GM21825 (cell line): ENCODE data around the gene MSL2.
"Not testable (repeated sequence)": the region's sequence is repeated elsewhere in the genome, so short reads cannot be mapped to it uniquely, and the experiment has no call there.

Experiments
- ATAC-seq: cut with Tn5 transposase; IDR thresholded peaks from one replicate; pipeline ENCODE4 v1.9.1; 2021; ENCODE audit warnings: mild to moderate bottlenecking, moderate library complexity; ENCODE audit not compliant: unreplicated experiment

The MSL2 gene

GRCh38 chr3:136196064-136196400 is at the start of gene MSL2:
Gene MSL2, minus strand, starts transcription at chr3:136196335. Its CDS starts 1,222 bp downstream, at chr3:136195113.
- ATAC-seq = no peak

- ATAC-seq = no peak
Observed at GRCh38 chr3:136245691-136246090, 49.6 kb upstream of the MSL2 start.

- ATAC-seq = no peak
Observed at GRCh38 chr3:136239094-136239493, 43.0 kb upstream of the MSL2 start.

GRCh38 chr3:136237961-136238649 is 42.0 kb upstream of the MSL2 start:
- ATAC-seq = no peak

DNA sequence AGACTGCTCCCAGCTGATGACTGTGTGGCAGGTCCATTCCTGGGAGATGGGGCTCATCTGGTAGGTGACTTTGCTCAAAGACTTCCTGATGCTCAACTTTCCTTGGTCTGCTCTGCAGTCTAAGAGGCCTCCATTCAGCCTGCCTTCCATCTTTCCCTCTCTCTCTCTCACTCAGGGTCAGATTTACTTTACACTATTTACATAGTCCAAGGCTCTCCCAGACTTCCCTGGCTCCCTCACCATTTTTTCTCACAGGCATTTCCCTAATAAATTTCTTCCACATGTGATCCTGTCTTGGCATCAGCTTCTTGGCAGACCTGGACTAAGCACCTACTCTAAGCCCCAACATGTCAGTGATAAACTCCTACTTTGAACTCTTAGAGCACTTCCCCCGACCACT is 41.0 kb upstream of the MSL2 start:
- no peak for ATAC-seq

DNA sequence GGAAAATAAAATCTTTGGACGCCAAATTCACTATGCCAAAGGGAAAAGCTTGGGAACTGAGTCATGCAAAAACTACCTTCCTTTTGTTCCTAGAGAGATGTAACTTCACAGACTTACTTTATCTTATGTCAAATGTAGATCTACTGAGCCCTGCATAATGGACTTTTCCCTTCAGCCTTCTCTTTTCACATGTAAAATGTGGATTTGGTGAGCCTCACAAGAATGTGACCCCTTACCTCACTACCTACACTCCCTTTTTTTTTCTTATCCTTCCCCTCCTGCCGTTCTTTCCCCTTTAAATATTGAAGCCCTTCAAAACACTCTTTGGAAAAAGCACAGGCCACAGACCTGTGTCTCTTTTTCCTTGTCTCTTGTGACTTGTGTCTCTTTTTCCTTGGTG is 40.0 kb upstream of the MSL2 start:
- no peak for ATAC-seq

- ATAC-seq = no peak
Observed at GRCh38 chr3:136235545-136235944, 39.4 kb upstream of the MSL2 start.

DNA sequence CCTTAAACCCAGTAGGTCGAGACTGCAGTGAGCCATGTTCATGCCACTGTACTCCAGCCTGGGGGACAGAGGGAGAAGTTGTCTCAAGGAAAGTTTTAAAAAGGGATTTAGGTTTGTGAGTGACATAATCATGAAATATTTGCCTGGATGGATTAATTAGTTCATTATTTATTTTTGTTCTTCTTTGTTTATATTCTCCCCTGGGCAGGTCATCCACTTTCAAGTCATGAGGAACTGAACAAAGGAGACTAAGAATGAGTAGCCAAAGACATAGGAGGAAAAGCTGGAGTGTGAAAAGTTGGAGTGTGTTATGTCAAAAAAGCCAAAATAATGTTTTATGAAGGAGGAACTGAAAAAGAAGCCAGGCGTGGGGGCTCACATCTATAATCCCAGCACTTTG is 36.3 kb upstream of the MSL2 start:
- ATAC-seq = no peak

- not testable (repeated sequence) for ATAC-seq
Observed at GRCh38 chr3:136222746-136223145, 26.6 kb upstream of the MSL2 start.

GRCh38 chr3:136211547-136211946 is 15.4 kb upstream of the MSL2 start:
- ATAC-seq = no peak

GRCh38 chr3:136209921-136210320 is 13.8 kb upstream of the MSL2 start:
- ATAC-seq = no peak

- ATAC-seq = no peak
Observed at GRCh38 chr3:136207489-136208115, 11.5 kb upstream of the MSL2 start.

- not testable (repeated sequence) for ATAC-seq
Observed at GRCh38 chr3:136199219-136199618, 3.1 kb upstream of the MSL2 start.

DNA sequence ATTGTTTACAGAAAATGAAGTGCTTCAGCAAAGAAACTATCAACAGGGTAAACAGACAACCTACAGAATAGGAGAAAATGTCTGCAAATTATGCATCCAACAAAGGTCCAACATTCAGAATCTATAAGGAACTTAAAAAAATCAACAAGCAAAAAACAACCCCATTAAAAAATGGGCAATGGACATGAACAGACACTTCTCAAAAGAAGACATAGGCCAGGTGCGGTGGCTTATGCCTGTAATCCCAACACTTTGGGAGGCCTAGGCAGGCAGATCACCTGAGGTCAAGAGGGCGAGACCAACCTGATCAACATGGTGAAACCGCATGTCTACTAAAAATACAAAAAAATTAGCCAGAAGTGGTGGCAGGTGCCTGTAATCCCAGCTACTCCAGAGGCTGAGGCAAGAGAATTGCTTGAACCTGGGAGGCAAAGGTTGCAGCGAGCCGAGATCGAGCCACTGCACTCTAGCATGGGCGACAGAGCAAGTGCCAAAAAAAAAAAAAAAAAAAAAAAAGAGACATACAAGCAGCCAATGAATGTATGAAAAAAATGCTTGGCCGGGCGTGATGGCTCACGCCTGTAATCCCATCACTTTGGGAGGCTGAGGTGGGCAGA is 2.4 kb upstream of the MSL2 start:
- ATAC-seq = not testable (repeated sequence)

DNA sequence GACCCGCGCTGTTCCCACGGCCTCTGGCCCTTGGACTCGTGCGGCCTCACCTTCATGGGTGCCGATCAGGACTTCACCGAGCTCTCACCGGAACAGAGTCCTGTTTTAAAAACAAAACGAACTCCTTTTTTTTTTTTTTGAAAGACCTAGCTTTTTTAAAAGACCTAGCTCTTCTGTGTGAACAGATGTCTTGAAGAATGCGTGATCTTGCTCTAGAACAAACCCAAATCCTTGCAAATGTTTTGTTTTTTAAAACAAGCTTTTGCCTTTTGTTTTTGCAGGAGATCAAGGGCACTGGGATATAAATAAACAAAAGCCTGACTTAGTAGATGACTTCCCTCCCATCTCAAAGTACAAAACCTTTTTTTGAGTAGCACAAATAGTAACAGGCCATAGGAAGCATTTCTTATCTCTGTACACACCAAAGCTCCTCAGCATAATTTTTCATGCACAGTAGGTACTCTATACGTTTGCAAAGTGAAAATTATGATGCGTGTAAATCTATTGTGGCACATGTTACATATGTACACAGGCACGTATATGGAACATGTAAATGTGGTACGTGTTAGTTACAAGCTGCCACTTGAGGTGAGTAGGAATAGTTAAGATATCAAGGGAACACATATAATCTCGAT is 1.1 kb upstream of the MSL2 start:
- ATAC-seq = no peak

- ATAC-seq = peak; percentile 67
Observed at GRCh38 chr3:136196401-136197158, 445 bp upstream of the MSL2 start.

DNA sequence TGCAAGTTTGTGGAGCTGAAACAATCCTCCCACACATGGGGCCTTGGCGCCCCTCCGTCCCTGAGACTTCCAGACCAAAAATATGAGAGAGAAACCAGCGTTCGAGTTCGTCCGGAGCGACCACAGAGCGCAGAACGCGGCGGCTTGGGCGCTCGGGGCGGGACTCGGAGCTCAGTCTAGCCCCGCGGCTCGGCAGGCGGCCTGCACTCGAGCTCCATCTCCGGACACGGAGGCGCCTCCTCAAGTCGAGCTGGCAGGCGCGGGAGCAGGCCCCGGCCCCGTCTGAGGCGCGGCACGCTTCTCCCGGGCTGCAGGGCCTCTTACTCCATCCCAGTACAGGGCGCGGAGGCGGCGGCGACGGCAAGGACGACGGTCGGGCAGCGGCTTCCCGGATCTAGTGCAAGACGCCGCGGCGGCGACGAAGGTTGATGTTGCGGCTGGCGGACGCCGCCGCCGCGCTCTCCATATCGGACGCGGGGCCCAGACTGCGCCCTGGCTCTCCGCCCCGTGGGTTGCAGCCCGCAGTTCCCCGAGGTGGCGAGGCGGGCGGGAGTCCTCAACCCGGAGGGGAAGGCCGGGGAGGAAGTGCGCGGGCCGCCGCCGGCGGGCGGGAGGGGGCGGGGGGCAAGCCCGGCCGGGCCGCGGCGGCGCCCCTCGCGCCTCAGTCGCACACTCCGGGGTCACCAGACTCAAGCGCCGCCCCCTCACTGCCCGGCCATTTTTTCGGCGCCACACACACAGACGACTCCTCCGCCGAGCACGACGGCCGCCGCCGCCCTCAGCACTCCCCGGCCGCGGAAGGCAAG is 674 bp downstream of the MSL2 start:
- peak; percentile 32 for ATAC-seq

GRCh38 chr3:136194409-136195257 is 1.5 kb downstream of the MSL2 start:
- no peak for ATAC-seq

DNA sequence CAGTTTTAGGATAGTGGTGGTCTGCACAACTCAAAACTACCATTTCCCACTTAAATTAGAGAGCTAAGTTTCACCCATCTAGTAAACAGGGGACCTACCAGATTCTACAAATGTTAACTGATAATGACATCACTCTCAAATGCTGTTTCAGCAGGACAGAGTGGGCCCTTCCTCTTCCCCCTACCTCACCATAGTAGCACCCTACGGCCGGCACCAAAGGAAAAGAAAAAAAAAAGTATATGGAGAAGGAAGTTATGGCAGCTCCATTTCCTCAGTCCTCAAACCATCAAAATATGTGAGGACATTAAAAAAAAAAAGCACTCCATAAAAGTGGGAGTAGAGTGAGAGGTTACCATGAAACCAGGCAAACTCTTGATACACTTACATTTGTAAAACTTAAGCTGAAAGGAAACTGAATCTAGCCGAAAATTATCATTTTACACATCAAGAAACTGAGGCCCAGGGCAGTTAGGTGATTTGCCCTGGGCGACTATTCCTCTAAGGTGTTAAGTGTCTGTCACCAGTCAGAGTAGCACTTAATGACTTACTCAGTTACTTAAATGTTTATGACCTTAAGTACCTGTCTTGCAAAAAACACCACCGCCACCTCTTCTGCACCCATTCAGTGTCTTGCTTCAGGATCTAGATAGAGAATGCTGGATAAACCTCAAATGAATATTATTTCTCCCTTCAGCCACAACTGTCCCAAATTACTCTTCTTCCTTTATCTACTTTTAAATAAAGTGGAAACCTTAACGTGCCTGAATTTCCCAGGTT is 2.7 kb downstream of the MSL2 start:
- no peak for ATAC-seq
